NCI-H2196 (cell line): ENCODE results near the gene HOXA13.
A peak's percentile ranks its signal among the peaks of the same experiment; 100 is the strongest.

ENCODE experiments used
- DNase-seq: peaks from one replicate; lab custom pipeline; 2025; ENCODE audit not compliant: unreplicated experiment; lab: John Stamatoyannopoulos, UW

The HOXA13 gene

DNA sequence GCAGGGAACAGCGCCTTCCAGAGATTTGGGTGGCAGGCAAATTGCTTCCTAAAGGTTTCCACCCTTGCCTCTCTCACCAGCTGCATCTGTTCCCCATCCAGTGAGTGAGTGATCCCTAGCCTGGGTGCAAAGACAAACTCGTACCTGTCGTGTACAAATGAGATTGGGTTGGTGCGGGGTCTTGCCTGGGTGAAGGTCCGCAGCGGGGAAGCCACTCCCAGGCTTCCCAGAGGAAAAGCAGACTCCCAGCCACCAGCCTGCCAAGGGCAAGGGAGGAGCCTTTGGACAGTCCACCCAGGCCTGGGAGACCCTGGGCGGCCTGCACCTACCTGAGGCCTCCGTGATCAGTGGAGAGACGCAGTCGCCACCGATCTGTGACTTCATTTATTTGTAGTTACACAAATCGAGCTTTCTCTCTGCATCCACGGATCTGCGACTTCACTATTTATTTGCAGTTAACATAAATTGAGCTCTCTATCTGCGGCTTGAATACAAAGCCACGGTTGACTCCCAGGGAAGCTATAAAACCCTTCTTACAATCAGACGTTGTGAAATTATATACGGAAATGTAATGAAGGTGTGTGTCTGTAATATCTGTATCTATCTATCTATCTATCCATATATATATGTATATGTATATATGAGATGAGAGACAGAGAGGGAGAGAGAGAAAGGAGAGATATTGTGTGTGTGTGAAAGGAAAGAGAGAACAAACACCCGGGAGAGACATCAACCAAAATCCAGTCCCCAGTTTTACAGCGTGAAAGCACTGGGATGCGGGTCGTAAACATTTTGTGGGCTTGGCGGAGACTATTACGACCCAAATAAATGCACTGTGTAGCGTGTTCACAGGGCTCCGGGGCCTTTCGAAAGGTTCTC is 40.4 kb downstream of the HOXA13 start:
- no peak for DNase-seq

- DNase-seq: no peak
These were observed 41.2 kb downstream of the HOXA13 start for GRCh38 chr7:27158436-27159265.

- DNase-seq: no peak
These were observed 42.0 kb downstream of the HOXA13 start for GRCh38 chr7:27157702-27158431.

DNA sequence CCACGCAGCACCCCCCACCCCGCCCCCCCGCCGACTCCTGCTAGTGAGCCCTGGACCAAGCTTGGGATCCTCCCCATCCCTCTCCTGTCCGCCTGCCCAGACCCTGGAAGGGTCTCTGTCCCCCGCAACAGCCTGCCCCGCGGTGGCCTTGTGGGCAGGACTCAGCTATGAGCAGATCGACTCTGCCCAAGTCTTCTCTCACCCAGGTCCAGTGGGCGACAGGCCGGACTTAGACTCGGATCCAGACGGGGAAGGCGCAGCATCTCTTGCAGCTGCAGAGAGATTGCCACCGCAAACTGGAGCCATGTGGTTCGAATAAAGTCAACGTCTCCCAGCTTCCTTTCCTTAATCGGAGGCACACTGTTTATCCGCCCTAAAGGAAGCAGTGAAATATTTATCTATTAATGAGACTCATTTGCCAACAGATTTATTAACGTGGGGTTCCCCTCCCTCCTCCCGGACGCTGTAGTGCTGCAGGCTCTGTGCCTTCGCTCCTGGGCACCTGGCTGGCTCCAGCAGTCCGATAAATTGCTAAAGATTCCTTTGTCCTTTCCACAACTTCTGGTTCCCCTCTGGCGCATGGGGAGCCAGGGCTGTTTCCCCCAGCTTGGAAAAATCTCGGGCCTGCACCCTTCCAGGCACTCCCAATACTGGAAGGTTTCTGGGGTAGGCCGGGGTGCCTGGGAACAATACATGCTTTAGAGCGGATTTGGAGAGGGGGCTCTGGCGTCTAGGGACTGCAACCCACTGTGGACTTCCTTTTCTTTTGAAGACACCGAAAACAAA is 42.8 kb downstream of the HOXA13 start:
- DNase-seq: no peak

- no peak for DNase-seq
These were observed 43.4 kb downstream of the HOXA13 start, which contains the start of gene HOXA7 for GRCh38 chr7:27156508-27156898. Gene HOXA7, minus strand, starts transcription at chr7:27156675. Its CDS starts 130 bp downstream, at chr7:27156545.

DNA sequence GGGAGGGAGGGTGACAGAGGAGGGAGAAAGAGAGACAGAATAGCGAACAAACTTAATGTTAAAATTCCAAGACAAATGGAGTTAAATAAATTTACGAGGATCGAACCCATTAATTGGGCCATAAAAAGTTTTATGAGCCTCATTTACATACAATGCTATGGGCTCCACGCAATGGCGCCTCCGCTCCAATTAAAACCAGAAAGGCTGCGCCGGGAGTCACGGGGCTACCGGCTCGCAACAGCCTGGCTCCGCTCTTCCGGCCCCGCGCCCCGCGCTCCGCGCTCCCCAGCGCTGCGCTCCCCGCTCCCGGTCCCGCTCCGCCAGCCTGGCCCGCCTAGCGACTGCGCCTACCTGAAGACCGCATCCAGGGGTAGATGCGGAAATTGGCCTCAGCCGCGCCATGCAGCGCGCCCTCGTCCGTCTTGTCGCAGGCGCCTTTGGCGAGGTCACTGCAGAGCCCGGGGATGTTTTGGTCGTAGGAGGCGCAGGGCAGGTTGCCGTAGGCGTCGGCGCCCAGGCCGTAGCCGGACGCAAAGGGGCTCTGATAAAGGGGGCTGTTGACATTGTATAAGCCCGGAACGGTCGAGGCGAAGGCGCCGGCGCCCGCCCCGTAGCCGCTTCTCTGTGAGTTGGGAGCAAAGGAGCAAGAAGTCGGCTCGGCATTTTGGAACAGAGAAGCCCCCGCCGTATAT is 43.9 kb downstream of the HOXA13 start:
- DNase-seq: no peak

DNA sequence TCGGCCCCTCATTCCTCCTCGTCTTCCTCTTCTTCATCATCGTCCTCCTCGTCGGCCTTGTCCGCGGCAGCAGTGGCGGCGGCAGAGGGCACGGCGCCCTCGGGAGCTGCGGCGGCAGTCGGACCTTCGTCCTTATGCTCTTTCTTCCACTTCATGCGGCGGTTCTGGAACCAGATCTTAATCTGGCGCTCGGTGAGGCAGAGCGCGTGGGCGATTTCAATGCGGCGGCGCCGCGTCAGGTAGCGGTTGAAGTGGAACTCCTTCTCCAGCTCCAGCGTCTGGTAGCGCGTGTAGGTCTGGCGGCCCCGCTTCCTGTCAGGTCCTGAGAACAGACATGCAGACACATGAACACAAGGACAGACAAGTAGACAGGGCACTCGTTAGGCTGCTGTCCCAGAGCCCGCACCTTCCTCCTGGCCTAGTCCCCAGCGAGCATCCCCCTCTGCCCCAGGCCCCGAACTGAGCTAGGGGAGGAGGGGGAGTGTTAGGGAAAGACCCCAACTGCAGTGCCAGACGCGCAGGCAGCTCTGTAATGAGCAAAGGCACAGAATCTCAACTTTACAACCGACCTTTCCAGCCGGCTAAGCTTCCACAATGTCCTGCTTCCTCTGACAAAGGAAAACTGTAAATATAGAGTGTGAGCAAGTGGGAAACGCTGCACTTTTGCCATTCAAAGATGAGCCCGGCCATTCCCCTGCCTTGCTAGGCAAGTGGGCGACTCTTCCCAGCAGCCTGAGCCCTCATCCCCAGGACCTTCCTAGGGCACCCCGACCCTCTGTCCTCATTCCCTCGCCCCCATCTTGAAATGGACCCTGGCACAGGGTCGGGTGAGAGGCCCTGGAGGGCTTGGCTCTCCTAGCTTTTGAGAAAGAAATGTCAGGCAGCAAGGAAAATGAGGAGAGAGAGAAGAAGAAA is 44.7 kb downstream of the HOXA13 start:
- no peak for DNase-seq

GRCh38 chr7:27154369-27154768 is 45.5 kb downstream of the HOXA13 start:
- DNase-seq: no peak

DNA sequence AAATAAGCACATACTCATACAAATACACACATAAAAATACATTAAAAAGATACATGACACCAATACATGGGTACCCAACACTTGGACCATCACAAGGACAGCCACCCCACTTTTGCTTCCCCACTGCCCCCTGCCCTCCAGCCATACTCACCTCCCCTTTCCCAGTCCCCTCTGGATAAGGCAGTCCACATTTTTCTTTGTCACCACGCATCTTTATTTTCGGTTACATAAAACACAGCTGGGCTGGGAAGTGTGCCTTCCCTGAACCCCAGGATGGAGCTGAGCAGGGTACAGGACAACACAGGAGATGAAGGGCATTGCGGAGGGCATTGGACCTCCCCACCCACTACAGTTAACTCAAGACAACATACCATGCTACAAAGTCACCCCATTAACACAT is 46.4 kb downstream of the HOXA13 start:
- DNase-seq: no peak

DNA sequence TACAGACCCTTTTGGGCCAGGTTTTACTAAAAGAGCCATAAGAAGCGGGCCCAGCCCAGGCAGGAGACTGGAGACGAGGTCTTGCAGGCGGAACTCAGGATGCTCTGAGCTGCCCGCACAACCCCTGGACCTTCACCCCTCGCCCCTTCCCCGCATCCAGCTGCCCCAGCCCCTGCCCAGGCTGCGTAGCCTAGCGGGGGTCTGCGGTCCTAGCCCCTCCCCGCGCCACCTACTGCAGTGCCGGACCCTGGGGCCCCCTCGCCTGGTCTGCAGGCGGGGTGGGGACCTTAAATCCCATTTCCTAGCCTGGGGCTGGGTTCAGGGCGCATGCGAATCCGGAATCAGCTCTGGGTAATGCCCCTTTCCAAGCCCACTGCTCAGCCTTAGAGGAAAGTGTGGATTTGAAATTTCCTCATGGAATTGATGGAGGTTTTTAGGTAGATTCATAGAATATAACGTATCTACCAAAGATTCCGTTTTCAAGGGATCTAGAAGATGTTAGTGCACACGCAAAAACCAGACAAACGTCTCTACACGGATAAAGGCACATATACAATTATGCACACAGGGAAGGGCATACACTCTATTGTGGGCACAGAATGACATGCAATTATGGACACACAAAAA is 47.0 kb downstream of the HOXA13 start:
- no peak for DNase-seq

DNA sequence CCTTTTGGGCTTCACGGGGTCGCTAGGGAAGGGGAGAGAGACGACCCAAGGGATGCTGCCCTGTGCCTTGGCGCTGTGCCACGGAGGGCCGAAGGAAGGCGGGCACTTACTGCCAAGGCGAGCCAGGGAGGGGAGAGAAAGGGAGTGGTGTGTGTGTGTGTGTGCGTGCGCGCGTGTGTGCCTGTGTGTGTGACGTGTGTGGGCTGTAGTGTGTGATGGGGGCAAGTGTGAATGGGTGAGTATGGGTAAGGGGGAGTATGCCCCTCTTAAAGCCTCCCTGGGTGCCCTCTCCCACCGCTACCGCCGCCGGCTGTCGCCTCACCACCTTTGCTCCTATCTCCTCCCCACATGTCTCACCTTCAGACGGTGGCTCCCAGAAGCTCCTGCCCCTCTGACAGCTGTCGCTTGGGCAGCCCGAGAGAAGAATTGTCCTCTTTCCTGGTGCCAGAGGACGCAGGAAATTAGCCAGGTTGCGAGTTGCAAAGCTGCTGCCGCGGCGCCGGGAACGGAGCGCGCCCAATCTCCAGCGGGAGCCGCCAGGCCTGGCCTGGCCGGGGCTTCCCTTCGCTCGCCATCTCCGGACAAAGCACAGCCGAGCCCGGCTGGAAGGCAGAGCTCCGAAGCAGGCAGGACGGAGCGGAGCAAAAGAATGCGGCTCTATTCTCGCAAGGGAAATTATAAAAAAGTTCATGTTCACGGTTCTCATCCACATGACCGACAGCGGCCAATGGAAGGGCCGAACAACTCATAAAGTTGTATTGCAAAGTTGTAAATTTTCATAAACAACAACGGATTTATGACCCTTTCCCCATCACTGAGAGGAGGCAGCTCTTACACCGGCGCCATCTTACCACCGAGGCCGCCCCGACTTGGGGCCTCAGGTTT is 47.7 kb downstream of the HOXA13 start, which contains the start of gene HOXA3:
Gene HOXA3 (minus strand): TSS at position 653 of the 885 bp plus-strand sequence. CDS start 41,943 bp downstream, outside the sequence.
- DNase-seq: no peak

DNA sequence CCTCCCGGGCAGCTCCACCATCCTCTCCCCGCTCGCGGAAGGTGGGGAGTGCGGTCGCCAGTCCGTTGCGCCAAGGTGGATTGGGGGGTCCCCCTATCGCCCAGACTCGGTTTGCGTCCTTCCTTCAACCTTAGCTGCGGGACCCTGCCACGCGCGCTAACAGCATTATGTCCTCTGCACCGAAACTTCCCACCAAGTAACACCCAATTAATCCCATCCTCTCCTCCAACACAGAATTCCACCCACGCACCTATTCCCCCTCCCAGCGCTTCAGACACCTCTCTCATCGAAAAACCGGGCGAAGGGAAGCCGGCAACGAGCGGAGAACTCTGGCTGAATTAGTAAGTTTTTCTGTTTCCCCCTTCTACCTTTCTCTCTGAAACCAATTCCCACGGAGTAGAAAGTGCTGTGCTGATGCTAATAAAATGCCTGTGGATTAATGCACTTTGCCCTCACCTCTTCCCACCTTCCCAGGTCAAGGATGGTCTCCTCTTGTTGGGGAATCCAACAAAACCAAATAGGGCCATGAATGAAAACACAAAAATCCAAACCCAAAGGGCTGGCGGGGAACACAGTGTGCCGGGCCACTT is 48.5 kb downstream of the HOXA13 start:
- DNase-seq: no peak

GRCh38 chr7:27150568-27151340 is 49.1 kb downstream of the HOXA13 start:
- DNase-seq: peak; percentile 83

DNA sequence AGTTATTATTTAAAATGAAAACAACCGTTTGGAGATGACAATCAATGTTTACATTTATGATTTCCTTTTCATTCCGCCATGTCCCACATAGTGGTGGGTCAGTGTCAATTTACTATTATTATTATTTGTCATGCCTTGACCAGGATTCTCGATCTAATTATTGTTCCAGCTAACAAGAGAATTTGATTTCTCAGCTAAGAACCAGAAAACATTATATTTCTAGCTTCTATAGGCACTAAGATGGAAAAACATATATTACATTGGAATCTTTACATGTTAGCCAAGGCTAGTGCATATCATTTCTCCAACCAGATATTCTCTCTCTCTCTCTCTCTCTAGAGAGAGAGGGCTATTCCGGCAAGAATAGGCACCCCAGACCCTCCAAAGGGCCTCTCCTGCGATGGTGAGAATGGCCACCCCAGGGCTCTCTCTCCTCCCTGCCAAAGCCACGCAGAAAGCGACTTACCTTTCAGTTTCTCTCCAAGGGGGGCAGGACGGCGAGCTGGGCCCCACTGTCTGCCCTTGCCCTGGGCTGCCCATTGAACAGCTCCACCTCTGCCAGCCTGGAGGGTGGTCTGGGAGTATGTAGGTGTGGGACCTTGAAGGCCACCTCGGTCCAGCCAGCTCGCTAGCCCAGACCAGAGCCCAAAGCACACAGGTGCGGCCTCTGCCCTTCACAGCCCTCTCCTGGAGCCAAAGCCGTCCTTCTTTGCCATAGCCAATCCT is 49.9 kb downstream of the HOXA13 start:
- DNase-seq: no peak
